GM19372 (cell line): ENCODE measurements around the gene BMP15.

Experiments used
- ATAC-seq: cut with Tn5 transposase; IDR thresholded peaks from one replicate; pipeline ENCODE4 v1.9.1; 2021; ENCODE audit warnings: mild to moderate bottlenecking, low read depth, moderate library complexity; ENCODE audit not compliant: unreplicated experiment

The BMP15 gene

DNA sequence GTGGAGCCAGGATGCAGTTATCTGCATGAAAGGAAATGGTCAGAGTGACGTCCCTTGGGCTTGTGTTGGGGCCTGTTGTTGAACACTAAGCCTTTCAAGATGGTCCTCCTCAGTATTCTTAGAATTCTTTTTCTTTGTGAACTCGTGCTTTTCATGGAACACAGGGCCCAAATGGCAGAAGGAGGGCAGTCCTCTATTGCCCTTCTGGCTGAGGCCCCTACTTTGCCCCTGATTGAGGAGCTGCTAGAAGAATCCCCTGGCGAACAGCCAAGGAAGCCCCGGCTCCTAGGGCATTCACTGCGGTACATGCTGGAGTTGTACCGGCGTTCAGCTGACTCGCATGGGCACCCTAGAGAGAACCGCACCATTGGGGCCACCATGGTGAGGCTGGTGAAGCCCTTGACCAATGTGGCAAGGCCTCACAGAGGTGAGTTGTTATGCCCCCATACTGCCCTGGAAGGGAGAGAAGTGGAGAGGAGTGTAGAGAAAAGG is at the start of gene BMP15:
Gene BMP15 (plus strand): TSS at position 51 of the 492 bp plus-strand sequence. CDS start 49 bp downstream, at position 100.
- no peak for ATAC-seq

- no peak for ATAC-seq
Measured at GRCh38 chrX:50863471-50863870, 47.1 kb upstream of the BMP15 start.

- no peak for ATAC-seq
Measured at GRCh38 chrX:50865311-50865710, 45.2 kb upstream of the BMP15 start.

GRCh38 chrX:50871922-50872453 is 38.5 kb upstream of the BMP15 start:
- no peak for ATAC-seq

- ATAC-seq, result no peak
Measured at GRCh38 chrX:50874876-50875275, 35.7 kb upstream of the BMP15 start.

- ATAC-seq, result no peak
Measured at GRCh38 chrX:50876551-50876950, 34.0 kb upstream of the BMP15 start.

DNA sequence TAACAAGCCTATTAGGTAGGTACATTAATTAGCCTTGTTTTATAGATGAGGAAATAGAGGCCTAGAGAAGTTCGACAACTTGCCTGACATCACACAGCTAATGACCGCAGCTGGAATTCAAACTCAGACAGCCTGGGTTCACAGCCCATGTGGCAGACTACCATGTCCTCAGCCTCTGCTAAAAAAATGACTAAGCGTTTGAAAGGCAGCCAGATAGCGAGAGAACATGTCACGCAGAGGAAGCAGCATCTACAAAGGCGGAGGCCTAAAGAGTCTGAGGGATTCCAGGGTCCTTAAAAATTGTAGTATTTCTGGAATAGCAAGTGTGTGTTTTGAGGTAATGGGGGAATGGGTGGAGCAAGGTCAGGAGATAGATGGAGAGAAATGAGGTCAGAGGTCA is 33.2 kb upstream of the BMP15 start:
- ATAC-seq, result no peak

DNA sequence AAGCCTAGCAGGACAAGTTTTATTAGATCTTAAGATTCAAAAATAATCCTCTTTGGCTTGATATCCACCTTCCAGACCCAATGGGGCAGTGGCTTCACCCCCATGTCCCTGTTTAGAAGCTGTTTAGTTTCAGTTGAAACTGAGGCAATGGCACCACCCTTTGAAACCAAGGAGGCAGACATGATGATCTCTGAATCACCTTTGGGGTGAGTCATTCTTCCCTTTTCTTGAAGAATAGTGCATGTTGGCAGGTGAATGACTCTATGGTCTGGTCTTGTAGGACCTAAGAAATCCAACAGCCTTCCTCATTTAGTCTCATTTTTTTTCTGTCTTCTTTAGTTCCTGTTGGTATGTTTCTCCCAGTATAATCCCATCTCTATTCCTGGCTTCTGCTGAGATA is 29.5 kb upstream of the BMP15 start:
- ATAC-seq, result no peak

- no peak for ATAC-seq
Measured at GRCh38 chrX:50888884-50889283, 21.7 kb upstream of the BMP15 start.

- no peak for ATAC-seq
Measured at GRCh38 chrX:50889582-50889981, 21.0 kb upstream of the BMP15 start.

GRCh38 chrX:50893047-50893446 is 17.5 kb upstream of the BMP15 start:
- no peak for ATAC-seq

DNA sequence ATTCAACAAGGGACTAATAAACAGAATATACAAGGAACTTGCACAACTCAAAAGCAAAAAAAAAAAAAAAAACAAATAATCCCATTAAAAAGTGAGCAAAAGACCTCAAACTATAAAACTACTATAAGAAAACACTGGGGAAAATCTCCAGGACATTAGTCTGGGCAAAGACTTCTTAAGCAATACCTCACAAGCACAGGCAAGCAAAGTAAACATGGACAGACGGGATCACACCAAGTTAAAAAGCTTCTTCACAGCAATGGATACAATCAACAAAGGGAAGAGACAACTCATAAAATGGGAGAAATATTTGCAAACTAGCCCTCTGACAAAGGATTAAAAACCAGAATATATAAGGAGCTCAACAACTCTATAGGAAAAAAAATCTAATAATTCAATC is 17.1 kb upstream of the BMP15 start:
- ATAC-seq, result no peak

DNA sequence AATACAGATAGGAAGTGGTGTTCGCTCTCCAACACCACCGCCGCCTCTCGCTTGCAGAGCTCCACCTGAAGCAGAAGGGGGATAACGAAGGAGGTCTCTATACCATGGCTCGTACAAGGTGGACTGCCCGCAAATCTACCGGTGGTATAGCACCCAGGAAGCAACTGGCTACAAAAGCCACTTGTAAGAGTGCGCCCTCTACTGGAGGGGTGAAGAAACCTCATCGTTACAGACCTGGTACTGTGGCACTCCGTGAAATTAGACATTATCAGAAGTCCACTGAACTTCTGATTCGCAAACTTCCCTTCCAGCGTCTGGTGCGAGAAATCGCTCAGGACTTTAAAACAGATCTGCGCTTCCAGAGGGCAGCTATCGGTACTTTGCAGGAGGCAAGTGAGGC is 5.2 kb upstream of the BMP15 start:
- no peak for ATAC-seq

GRCh38 chrX:50913520-50913919 is 3.0 kb downstream of the BMP15 start:
- no peak for ATAC-seq

DNA sequence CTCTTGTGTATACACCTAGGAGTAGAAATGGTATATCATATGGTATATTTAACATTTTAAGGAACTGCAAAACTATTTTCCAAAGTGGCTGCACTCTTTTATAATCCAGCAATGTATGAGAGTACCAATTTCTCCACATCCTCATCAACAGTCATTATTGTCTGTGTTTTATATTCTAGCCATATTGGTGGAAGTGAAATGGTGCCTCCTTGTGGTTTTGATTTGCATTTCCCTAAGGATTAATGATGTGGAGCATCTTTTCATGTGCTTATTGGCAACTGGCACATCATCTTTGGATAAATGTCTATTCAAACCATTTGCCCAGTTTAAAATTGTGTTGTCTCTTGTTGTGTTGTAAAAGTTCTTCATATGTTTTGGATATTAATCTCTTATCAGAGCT is 9.6 kb downstream of the BMP15 start:
- no peak for ATAC-seq

GRCh38 chrX:50927127-50927526 is 16.6 kb downstream of the BMP15 start:
- no peak for ATAC-seq

GRCh38 chrX:50941638-50942037 is 31.1 kb downstream of the BMP15 start:
- ATAC-seq, result no peak

- ATAC-seq, result no peak
Measured at GRCh38 chrX:50942471-50942870, 31.9 kb downstream of the BMP15 start.

GRCh38 chrX:50952406-50952805 is 41.9 kb downstream of the BMP15 start:
- ATAC-seq, result no peak

- ATAC-seq, result no peak
Measured at GRCh38 chrX:50953832-50954231, 43.3 kb downstream of the BMP15 start.

DNA sequence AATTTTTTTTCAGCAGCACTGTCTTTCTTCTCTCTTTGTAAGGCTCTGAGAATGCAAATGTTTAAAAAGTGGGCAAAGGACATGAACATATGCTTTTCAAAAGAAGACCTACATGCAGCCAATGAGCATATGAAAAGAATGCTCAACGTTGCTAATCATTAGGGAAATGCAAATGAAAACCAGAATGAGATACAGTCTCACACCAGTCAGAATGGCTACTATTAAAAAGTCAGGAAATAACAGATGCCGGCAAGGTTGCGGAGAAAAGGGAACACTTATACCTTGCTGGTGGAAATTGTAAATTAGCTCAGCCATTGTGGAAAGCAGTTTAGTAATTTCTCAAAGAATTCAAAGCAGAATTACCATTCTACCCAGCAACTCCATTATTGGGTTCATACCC is 51.6 kb downstream of the BMP15 start:
- ATAC-seq, result no peak

DNA sequence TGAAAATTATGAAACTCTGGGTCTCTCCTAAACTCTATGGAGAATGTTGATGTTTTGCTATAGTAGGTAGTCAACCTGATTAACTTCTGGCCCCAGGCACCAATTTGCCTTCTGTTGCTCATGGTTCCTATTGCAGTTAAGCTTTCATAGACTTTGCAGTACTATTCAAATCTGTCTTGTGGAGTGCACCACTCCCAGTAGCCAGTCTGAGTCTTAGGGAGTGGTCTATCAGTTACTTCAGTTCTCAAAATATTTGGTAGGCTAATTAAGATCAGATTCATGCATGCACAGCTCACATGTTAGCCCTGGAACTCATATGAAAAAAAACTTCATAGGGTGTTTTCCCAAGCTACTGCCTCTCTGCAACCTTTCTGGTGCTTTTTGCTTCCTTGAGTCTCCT is 53.3 kb downstream of the BMP15 start:
- ATAC-seq, result no peak
